HEK293 (cell line): ENCODE results near the gene NKD2.

ENCODE experiments used
- FEZF1 ChIP-seq: fragments of 450-650 bp; formaldehyde crosslinking; IDR thresholded peaks from 2 replicates; pipeline ENCODE4 v1.5.1; 2016; ENCODE audit warnings: missing biosample characterization, missing genetic modification characterization
- KLF1 ChIP-seq: fragments of 450-650 bp; formaldehyde crosslinking; IDR thresholded peaks from 2 replicates; pipeline ENCODE4 v1.5.1; 2016; ENCODE audit warnings: missing biosample characterization, missing genetic modification characterization
- KLF10 ChIP-seq: fragments of 450-650 bp; IDR thresholded peaks from 2 replicates; pipeline ENCODE4 v1.5.1; 2018; ENCODE audit warnings: missing biosample characterization, mild to moderate bottlenecking, missing genetic modification characterization
- KLF7 ChIP-seq: fragments of 450-650 bp; formaldehyde crosslinking; IDR thresholded peaks from 2 replicates; pipeline ENCODE4 v1.5.1; 2016; ENCODE audit warnings: missing biosample characterization, missing genetic modification characterization, borderline replicate concordance
- OVOL3 ChIP-seq: fragments of 450-650 bp; formaldehyde crosslinking; IDR thresholded peaks from 2 replicates; pipeline ENCODE4 v1.5.1; 2016; ENCODE audit warnings: missing biosample characterization, missing genetic modification characterization
- SALL2 ChIP-seq: fragments of 450-650 bp; formaldehyde crosslinking; IDR thresholded peaks from 2 replicates; pipeline ENCODE4 v1.5.0; 2017; ENCODE audit warnings: missing biosample characterization, mild to moderate bottlenecking, missing genetic modification characterization, borderline replicate concordance
- TRIM28 ChIP-seq: IDR thresholded peaks from 2 replicates; pipeline ENCODE4 v1.6.1; 2011; ENCODE audit warnings: low read length, control low read depth, borderline replicate concordance
- ZFHX2 ChIP-seq: fragments of 450-650 bp; formaldehyde crosslinking; conservative IDR thresholded peaks from 2 replicates; pipeline ENCODE4 v1.5.1; 2016; ENCODE audit warnings: missing biosample characterization, missing genetic modification characterization
- ZFP69B ChIP-seq: fragments of 450-650 bp; formaldehyde crosslinking; IDR thresholded peaks from 2 replicates; pipeline ENCODE4 v1.5.1; 2016; ENCODE audit warnings: missing biosample characterization, missing genetic modification characterization
- ZIC2 ChIP-seq: fragments of 450-650 bp; formaldehyde crosslinking; IDR thresholded peaks from 2 replicates; pipeline ENCODE4 v1.5.1; 2016; ENCODE audit warnings: missing biosample characterization, missing genetic modification characterization
- ZNF121 ChIP-seq: fragments of 450-650 bp; formaldehyde crosslinking; IDR thresholded peaks from 2 replicates; pipeline ENCODE4 v1.5.1; 2016; ENCODE audit warnings: missing biosample characterization, missing genetic modification characterization
- ZNF157 ChIP-seq: fragments of 450-650 bp; formaldehyde crosslinking; IDR thresholded peaks from 2 replicates; pipeline ENCODE4 v1.5.1; 2016; ENCODE audit warnings: missing biosample characterization, missing genetic modification characterization
- ZNF169 ChIP-seq: fragments of 450-650 bp; formaldehyde crosslinking; IDR thresholded peaks from 2 replicates; pipeline ENCODE4 v1.5.1; 2016; ENCODE audit warnings: missing biosample characterization, missing genetic modification characterization
- ZNF211 ChIP-seq: fragments of 450-650 bp; formaldehyde crosslinking; IDR thresholded peaks from 2 replicates; pipeline ENCODE4 v1.5.1; 2016; ENCODE audit warnings: low read depth, missing biosample characterization, missing genetic modification characterization
- ZNF239 ChIP-seq: fragments of 450-650 bp; formaldehyde crosslinking; IDR thresholded peaks from 2 replicates; pipeline ENCODE4 v1.5.1; 2016; ENCODE audit warnings: missing biosample characterization, missing genetic modification characterization
- ZNF266 ChIP-seq: fragments of 450-650 bp; formaldehyde crosslinking; IDR thresholded peaks from 2 replicates; pipeline ENCODE4 v1.5.1; 2016; ENCODE audit warnings: missing biosample characterization, missing genetic modification characterization, low read depth
- ZNF274 ChIP-seq, 2 experiments: fragments of 200-500 bp in 1 of 2; fragments of 450-650 bp in 1 of 2; sonication (Bioruptor generic) in 1 of 2; formaldehyde crosslinking in 1 of 2; IDR thresholded peaks; 2 replicates each; pipeline versions ENCODE4 v1.5.1 to v1.6.1; 2014 to 2016; ENCODE audit warnings: borderline replicate concordance in 1 of 2, inconsistent platforms in 1 of 2, low read length in 1 of 2, missing biosample characterization in 1 of 2, missing genetic modification characterization in 1 of 2
- ZNF292 ChIP-seq: fragments of 450-650 bp; formaldehyde crosslinking; IDR thresholded peaks from 2 replicates; pipeline ENCODE4 v1.5.1; 2016; ENCODE audit warnings: low read depth, missing biosample characterization, missing genetic modification characterization, borderline replicate concordance
- ZNF341 ChIP-seq: fragments of 450-650 bp; formaldehyde crosslinking; IDR thresholded peaks from 2 replicates; pipeline ENCODE4; 2016; ENCODE audit warnings: low read depth, missing biosample characterization, missing genetic modification characterization
- ZNF350 ChIP-seq: fragments of 450-650 bp; formaldehyde crosslinking; IDR thresholded peaks from 2 replicates; pipeline ENCODE4 v1.5.0; 2017; ENCODE audit warnings: missing biosample characterization, mild to moderate bottlenecking, missing genetic modification characterization
- ZNF514 ChIP-seq: fragments of 450-650 bp; formaldehyde crosslinking; IDR thresholded peaks from 2 replicates; pipeline ENCODE4 v1.5.1; 2016; ENCODE audit warnings: missing biosample characterization, missing genetic modification characterization
- ZNF521 ChIP-seq: fragments of 450-650 bp; formaldehyde crosslinking; IDR thresholded peaks from 2 replicates; pipeline ENCODE4 v1.5.1; 2017; ENCODE audit warnings: missing biosample characterization, mild to moderate bottlenecking, missing genetic modification characterization
- ZNF571 ChIP-seq: fragments of 450-650 bp; formaldehyde crosslinking; IDR thresholded peaks from 2 replicates; pipeline ENCODE4 v1.5.0; 2017; ENCODE audit warnings: missing biosample characterization, missing genetic modification characterization
- ZNF600 ChIP-seq: fragments of 450-650 bp; formaldehyde crosslinking; IDR thresholded peaks from 2 replicates; pipeline ENCODE4 v1.5.1; 2016; ENCODE audit warnings: missing biosample characterization, missing genetic modification characterization
- ZNF658 ChIP-seq: fragments of 450-650 bp; formaldehyde crosslinking; IDR thresholded peaks from 2 replicates; pipeline ENCODE4; 2016; ENCODE audit warnings: missing biosample characterization, missing genetic modification characterization
- ZNF664 ChIP-seq: fragments of 450-650 bp; formaldehyde crosslinking; IDR thresholded peaks from 2 replicates; pipeline ENCODE4 v1.5.1; 2016; ENCODE audit warnings: missing biosample characterization, missing genetic modification characterization
- ZNF701 ChIP-seq: fragments of 450-650 bp; formaldehyde crosslinking; IDR thresholded peaks from 2 replicates; pipeline ENCODE4 v1.5.1; 2016; ENCODE audit warnings: missing biosample characterization, missing genetic modification characterization
- ZNF76 ChIP-seq: fragments of 450-650 bp; formaldehyde crosslinking; IDR thresholded peaks from 2 replicates; pipeline ENCODE4; 2016; ENCODE audit warnings: low read depth, missing biosample characterization, missing genetic modification characterization, borderline replicate concordance
- ZNF791 ChIP-seq: fragments of 450-650 bp; formaldehyde crosslinking; IDR thresholded peaks from 2 replicates; pipeline ENCODE4 v1.5.1; 2016; ENCODE audit warnings: missing biosample characterization, missing genetic modification characterization
- ZNF792 ChIP-seq: fragments of 450-650 bp; formaldehyde crosslinking; IDR thresholded peaks from 2 replicates; pipeline ENCODE4 v1.5.1; 2016; ENCODE audit warnings: missing biosample characterization, missing genetic modification characterization
- ZSCAN16 ChIP-seq: fragments of 450-650 bp; formaldehyde crosslinking; IDR thresholded peaks from 2 replicates; pipeline ENCODE4 v1.5.1; 2016; ENCODE audit warnings: missing biosample characterization, missing genetic modification characterization
- ZSCAN30 ChIP-seq: fragments of 450-650 bp; IDR thresholded peaks from 2 replicates; pipeline ENCODE4 v1.5.1; 2018; ENCODE audit warnings: missing biosample characterization, mild to moderate bottlenecking, missing genetic modification characterization, moderate library complexity
- ZSCAN4 ChIP-seq: fragments of 450-650 bp; formaldehyde crosslinking; IDR thresholded peaks from 2 replicates; pipeline ENCODE4 v1.5.1; 2017; ENCODE audit warnings: missing biosample characterization, missing genetic modification characterization
- TF ChIP-seq, protein P1 (sequence below): fragments of 450-650 bp; formaldehyde crosslinking; IDR thresholded peaks from 2 replicates; pipeline ENCODE4 v1.5.1; 2016; ENCODE audit warnings: missing biosample characterization, missing genetic modification characterization
- TF ChIP-seq, protein P2 (sequence below): fragments of 450-650 bp; formaldehyde crosslinking; IDR thresholded peaks from 2 replicates; pipeline ENCODE4 v1.5.1; 2016; ENCODE audit warnings: missing biosample characterization, missing genetic modification characterization

Gene NKD2

GRCh38 chr5:1005904-1006655 is 2.5 kb upstream of the NKD2 start (continued):
- TF ChIP-seq ZSCAN4: no peak
- no peak for TF ChIP-seq ZNF350 (tag by site-specific recombination)
- TF ChIP-seq ZNF266 (tag by site-specific recombination): no peak
- TF ChIP-seq KLF7: no peak
- no peak for TF ChIP-seq ZNF658
- no peak for TF ChIP-seq SALL2 (tag by site-specific recombination)
- TF ChIP-seq ZNF292: no peak
- TF ChIP-seq ZNF521 (tag by site-specific recombination): no peak
- TF ChIP-seq ZNF239 (tag by site-specific recombination): no peak
- TF ChIP-seq KLF1: no peak
- no peak for TF ChIP-seq ZNF76
- no peak for TF ChIP-seq ZNF274 (IDR thresholded peaks at IDR 0.05; ENCODE audit: low read length)
- TF ChIP-seq ZNF274 (tag by site-specific recombination; IDR thresholded peaks at IDR 0.05; ENCODE audit: borderline replicate concordance): no peak
- TF ChIP-seq ZNF211 (tag by site-specific recombination): no peak
- no peak for TF ChIP-seq FEZF1 (tag by site-specific recombination)
- TF ChIP-seq ZNF121: no peak
- TF ChIP-seq TRIM28: no peak
- TF ChIP-seq ZNF792 (tag by site-specific recombination): no peak
- no peak for TF ChIP-seq ZNF791 (tag by site-specific recombination)
- TF ChIP-seq ZNF157: no peak
- TF ChIP-seq ZSCAN16 (tag by site-specific recombination): no peak
- no peak for TF ChIP-seq ZSCAN30
- TF ChIP-seq, protein P1, sequence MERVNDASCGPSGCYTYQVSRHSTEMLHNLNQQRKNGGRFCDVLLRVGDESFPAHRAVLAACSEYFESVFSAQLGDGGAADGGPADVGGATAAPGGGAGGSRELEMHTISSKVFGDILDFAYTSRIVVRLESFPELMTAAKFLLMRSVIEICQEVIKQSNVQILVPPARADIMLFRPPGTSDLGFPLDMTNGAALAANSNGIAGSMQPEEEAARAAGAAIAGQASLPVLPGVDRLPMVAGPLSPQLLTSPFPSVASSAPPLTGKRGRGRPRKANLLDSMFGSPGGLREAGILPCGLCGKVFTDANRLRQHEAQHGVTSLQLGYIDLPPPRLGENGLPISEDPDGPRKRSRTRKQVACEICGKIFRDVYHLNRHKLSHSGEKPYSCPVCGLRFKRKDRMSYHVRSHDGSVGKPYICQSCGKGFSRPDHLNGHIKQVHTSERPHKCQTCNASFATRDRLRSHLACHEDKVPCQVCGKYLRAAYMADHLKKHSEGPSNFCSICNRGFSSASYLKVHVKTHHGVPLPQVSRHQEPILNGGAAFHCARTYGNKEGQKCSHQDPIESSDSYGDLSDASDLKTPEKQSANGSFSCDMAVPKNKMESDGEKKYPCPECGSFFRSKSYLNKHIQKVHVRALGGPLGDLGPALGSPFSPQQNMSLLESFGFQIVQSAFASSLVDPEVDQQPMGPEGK (tag by site-specific recombination): 0 out of 2 replicates have a peak, but pooled peaks have one; percentile 33
- TF ChIP-seq ZNF600 (tag by site-specific recombination): 0 out of 2 replicates have a peak, but pooled peaks have one; percentile 14
- TF ChIP-seq OVOL3 (tag by site-specific recombination): no peak
- TF ChIP-seq ZNF514 (tag by site-specific recombination): no peak
- TF ChIP-seq KLF10 (tag by site-specific recombination): no peak
- TF ChIP-seq ZNF664 (tag by site-specific recombination): no peak
- no peak for TF ChIP-seq ZFP69B
- no peak for TF ChIP-seq ZFHX2 (tag by site-specific recombination)
- TF ChIP-seq, protein P2, sequence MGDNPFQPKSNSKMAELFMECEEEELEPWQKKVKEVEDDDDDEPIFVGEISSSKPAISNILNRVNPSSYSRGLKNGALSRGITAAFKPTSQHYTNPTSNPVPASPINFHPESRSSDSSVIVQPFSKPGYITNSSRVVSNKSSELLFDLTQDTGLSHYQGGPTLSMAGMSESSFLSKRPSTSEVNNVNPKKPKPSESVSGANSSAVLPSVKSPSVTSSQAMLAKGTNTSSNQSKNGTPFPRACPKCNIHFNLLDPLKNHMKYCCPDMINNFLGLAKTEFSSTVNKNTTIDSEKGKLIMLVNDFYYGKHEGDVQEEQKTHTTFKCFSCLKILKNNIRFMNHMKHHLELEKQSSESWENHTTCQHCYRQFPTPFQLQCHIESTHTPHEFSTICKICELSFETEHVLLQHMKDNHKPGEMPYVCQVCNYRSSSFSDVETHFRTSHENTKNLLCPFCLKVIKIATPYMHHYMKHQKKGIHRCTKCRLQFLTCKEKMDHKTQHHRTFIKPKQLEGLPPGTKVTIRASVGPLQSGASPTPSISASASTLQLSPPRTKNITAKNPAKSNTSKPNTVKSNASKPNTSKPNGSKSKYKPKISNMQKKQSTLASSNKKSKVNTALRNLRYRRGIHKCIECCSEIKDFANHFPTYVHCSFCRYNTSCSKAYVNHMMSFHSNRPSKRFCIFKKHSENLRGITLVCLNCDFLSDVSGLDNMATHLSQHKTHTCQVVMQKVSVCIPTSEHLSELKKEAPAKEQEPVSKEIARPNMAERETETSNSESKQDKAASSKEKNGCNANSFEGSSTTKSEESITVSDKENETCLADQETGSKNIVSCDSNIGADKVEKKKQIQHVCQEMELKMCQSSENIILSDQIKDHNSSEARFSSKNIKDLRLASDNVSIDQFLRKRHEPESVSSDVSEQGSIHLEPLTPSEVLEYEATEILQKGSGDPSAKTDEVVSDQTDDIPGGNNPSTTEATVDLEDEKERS (tag by site-specific recombination): no peak
- no peak for TF ChIP-seq ZNF341
- TF ChIP-seq ZNF571 (tag by site-specific recombination): no peak
- no peak for TF ChIP-seq ZNF169 (tag by site-specific recombination)
- no peak for TF ChIP-seq ZNF701 (tag by site-specific recombination)
- peak; percentile 27 for TF ChIP-seq ZIC2 (tag by site-specific recombination)
